CD14-positive monocyte (primary cell): ENCODE data around the gene CDH2. TPM values are rescaled to one million over a fixed set of nuclear protein-coding genes. Genes with fewer than 3 reads are reported as not detected.

Experiments used
- DNase-seq, 3 donors: peaks; one replicate each; pipeline ENCODE4 v3.0.0-alpha.2; 2011 to 2022
- H2AFZ ChIP-seq: 2 replicates; pipeline ENCODE4 v1.6.0; 2012; ENCODE audit warnings: mild to moderate bottlenecking, low read depth, low read length, inconsistent platforms; ENCODE audit not compliant: insufficient read depth, poor library complexity, severe bottlenecking
- H3K27ac ChIP-seq, 2 donors: 1 replicate in 1 of 2; 2 replicates in 1 of 2; pipeline ENCODE4 v1.5.1; 2012 to 2013; ENCODE audit warnings: low read length in 2 of 2, control low read depth in 1 of 2, inconsistent platforms in 1 of 2, low read depth in 1 of 2, mild to moderate bottlenecking in 1 of 2
- H3K27me3 ChIP-seq, 2 donors: one replicate each; pipeline versions ENCODE4 v1.6.0 to v1.6.1; 2011 to 2013; ENCODE audit warnings: low read length in 2 of 2; ENCODE audit not compliant: control insufficient read depth in 2 of 2, insufficient read depth in 2 of 2
- H3K36me3 ChIP-seq, 2 donors: replicated peaks in 1 of 2; 1 replicate in 1 of 2; 2 replicates in 1 of 2; pipeline versions ENCODE4 v1.5.1 to v1.6.1; 2012 to 2013; ENCODE audit warnings: low read length in 2 of 2, control low read depth in 1 of 2, inconsistent platforms in 1 of 2, mild to moderate bottlenecking in 1 of 2; ENCODE audit not compliant: insufficient read depth in 2 of 2, control insufficient read depth in 1 of 2
- H3K4me1 ChIP-seq, 2 donors: 1 replicate in 1 of 2; 2 replicates in 1 of 2; pipeline versions ENCODE4 v1.5.1 to v1.6.1; 2012 to 2013; ENCODE audit warnings: low read length in 2 of 2, control low read depth in 1 of 2, inconsistent platforms in 1 of 2, mild to moderate bottlenecking in 1 of 2, moderate library complexity in 1 of 2; ENCODE audit not compliant: insufficient read depth in 2 of 2, control insufficient read depth in 1 of 2
- H3K4me2 ChIP-seq: replicated peaks from 2 replicates; pipeline ENCODE3; 2012; ENCODE audit warnings: low read length, moderate library complexity, mild to moderate bottlenecking; ENCODE audit not compliant: poor library complexity, severe bottlenecking; ENCODE audit errors: extremely low read depth
- H3K4me3 ChIP-seq, 3 experiments: fragments of 200-600 bp in 1 of 3; sonication (generic) in 1 of 3; replicated peaks in 1 of 3; 1 replicate in 2 of 3; 2 replicates in 1 of 3; pipeline ENCODE4 v1.5.1; 2011 to 2013; ENCODE audit warnings: low read length in 3 of 3, mild to moderate bottlenecking in 3 of 3, control low read depth in 2 of 3, low read depth in 2 of 3, inconsistent platforms in 1 of 3, moderate library complexity in 1 of 3
- H3K79me2 ChIP-seq: 2 replicates; pipeline ENCODE4 v1.6.0; 2012; ENCODE audit warnings: mild to moderate bottlenecking, control low read depth, inconsistent platforms, low read length, moderate library complexity; ENCODE audit not compliant: insufficient read depth
- H3K9ac ChIP-seq: 2 replicates; pipeline ENCODE4 v1.6.0; 2017; ENCODE audit warnings: low read length, mild to moderate bottlenecking; ENCODE audit not compliant: insufficient read depth, poor library complexity, severe bottlenecking
- H3K9me3 ChIP-seq, 2 donors: replicated peaks in 1 of 2; 1 replicate in 1 of 2; 2 replicates in 1 of 2; pipeline versions ENCODE4 v1.5.1 to v1.6.1; 2012 to 2013; ENCODE audit warnings: low read length in 2 of 2, control low read depth in 1 of 2; ENCODE audit not compliant: control insufficient read depth in 1 of 2, insufficient read depth in 1 of 2
- H4K20me1 ChIP-seq: 2 replicates; pipeline ENCODE4 v1.6.0; 2012; ENCODE audit warnings: mild to moderate bottlenecking, low read length, control low read depth, moderate library complexity; ENCODE audit not compliant: insufficient read depth
- H3K27ac Mint-ChIP-seq, 7 donors: one replicate each; pipeline ENCODE4 v1.8.0; 2020; ENCODE audit warnings: mild to moderate bottlenecking in 7 of 7, mixed read lengths in 7 of 7, moderate library complexity in 6 of 7, inconsistent platforms in 2 of 7
- H3K27me3 Mint-ChIP-seq, 3 donors: one replicate each; pipeline ENCODE4 v1.8.0; 2021 to 2022; ENCODE audit warnings: low read depth in 3 of 3, mild to moderate bottlenecking in 3 of 3, mixed read lengths in 3 of 3, moderate library complexity in 3 of 3, inconsistent platforms in 1 of 3
- H3K36me3 Mint-ChIP-seq, 2 donors: one replicate each; pipeline ENCODE4 v1.8.0; 2020; ENCODE audit warnings: mixed read lengths in 2 of 2, inconsistent platforms in 1 of 2, mild to moderate bottlenecking in 1 of 2
- H3K4me1 Mint-ChIP-seq: one replicate; pipeline ENCODE4 v1.8.0; 2020; ENCODE audit warnings: mild to moderate bottlenecking, mixed read lengths
- H3K4me3 Mint-ChIP-seq, 2 donors: one replicate each; pipeline ENCODE4 v1.8.0; 2020; ENCODE audit warnings: mild to moderate bottlenecking in 2 of 2, mixed read lengths in 2 of 2, moderate library complexity in 1 of 2
- H3K9me3 Mint-ChIP-seq, 7 donors: one replicate each; pipeline ENCODE4 v1.8.0; 2020 to 2022; ENCODE audit warnings: mixed read lengths in 7 of 7, mild to moderate bottlenecking in 6 of 7, moderate library complexity in 6 of 7, inconsistent platforms in 2 of 7
- WGBS: methylation state at CpG from one replicate; pipeline ENCODE4 v1.1.5; 2013; ENCODE audit warnings: missing lambda C conversion rate; ENCODE audit not compliant: insufficient coverage; 5-methylcytosine and 5-hydroxymethylcytosine counted together
- intact Hi-C, 2 donors: fragments of 100-400 bp; cut with micrococcal nuclease; formaldehyde crosslinking; loops; one replicate each; pipeline versions ENCODE4 v1.15.0 to v1.15.1; 2023
- polyA plus RNA-seq, 3 donors: library from polyadenylated mRNA; depleted of rRNA in 1 of 3; unstranded in 2 of 3; stranded (reverse) in 1 of 3; fragments of 300-500 nt in 2 of 3; fragments of >200 nt in 1 of 3; fragmentation: Illumina TruSeq in 2 of 3; gene quantifications; 1 replicate in 2 of 3; 2 replicates in 1 of 3; pipeline ENCODE4 v1.2.3, GENCODE V29; 2012 to 2021
- TF ChIP-seq, protein P1 (sequence below): fragments of 200-600 bp; IDR thresholded peaks from one replicate; pipeline ENCODE4 v1.8.0; 2022; ENCODE audit warnings: antibody characterized with exemption, mild to moderate bottlenecking

The CDH2 gene
- polyA plus RNA-seq, 3 donors, result 0.03 to 0.32 (median 0.08) TPM

DNA sequence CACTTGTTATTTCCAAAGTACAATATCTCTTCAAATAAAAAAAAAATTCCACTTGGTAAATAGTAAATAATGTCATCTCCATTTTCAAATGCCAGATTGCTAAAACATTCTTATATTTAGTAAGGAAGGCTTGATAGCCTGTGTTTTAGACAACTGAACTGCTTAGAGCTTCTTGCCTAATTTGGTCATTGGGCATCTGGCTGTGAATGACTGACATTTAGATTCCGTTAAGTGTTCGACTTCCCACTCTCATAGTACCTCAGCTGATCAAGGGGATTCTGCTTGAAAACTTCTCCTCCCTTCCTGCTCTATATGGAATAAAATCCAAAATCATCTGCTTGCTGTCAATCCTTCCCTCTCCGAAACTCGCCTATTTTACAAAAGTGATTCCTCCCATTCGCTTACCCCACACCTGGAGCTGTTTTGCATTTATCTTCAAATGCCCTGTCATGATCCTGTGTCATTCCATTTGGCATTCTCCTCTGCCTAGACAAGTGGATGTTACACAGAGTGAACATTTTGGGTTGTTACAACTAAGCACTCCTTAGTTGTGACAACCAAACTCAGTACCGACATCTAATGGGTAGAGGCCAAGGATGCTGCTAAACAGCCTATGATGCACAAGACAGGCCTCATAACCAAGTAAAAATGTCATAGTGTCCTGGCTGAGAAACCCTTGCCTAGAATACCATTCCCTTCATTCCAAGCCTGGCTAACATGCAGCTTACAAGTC lies 181.0 kb downstream of the CDH2 start:
- no peaks in the 10 kb centered on the region for H3K36me3 Mint-ChIP-seq
- H3K27me3 ChIP-seq, result no peaks in the 10 kb centered on the region
- peaks cover 0 to 2% (median 0%) of the 10 kb centered on the region in 3 donors for H3K27me3 Mint-ChIP-seq
- no peaks in the 10 kb centered on the region for H3K36me3 ChIP-seq
- no peak overlapping the region for H3K4me3 Mint-ChIP-seq
- intact Hi-C loops, result no loop called here
- DNase-seq, result no peak
- WGBS, result 92% methylated on average over 3 of the region's 6 CpGs
- no peaks in the 10 kb centered on the region for H3K9me3 ChIP-seq
- no peak overlapping the region for H3K9ac ChIP-seq
- H3K27ac ChIP-seq, result no peak overlapping the region
- H3K9me3 Mint-ChIP-seq, result peaks cover 0 to 7% (median 2%) of the 10 kb centered on the region in 7 donors
- H3K79me2 ChIP-seq, result no peaks in the 10 kb centered on the region
- no peak overlapping the region for H2AFZ ChIP-seq
- H3K4me1 ChIP-seq, result no peaks in the 10 kb centered on the region
- H3K4me3 ChIP-seq, result no peak overlapping the region
- H3K4me2 ChIP-seq, result no peak overlapping the region
- no peak overlapping the region for H3K27ac Mint-ChIP-seq
- no peaks in the 10 kb centered on the region for H3K4me1 Mint-ChIP-seq
- TF ChIP-seq, protein P1, sequence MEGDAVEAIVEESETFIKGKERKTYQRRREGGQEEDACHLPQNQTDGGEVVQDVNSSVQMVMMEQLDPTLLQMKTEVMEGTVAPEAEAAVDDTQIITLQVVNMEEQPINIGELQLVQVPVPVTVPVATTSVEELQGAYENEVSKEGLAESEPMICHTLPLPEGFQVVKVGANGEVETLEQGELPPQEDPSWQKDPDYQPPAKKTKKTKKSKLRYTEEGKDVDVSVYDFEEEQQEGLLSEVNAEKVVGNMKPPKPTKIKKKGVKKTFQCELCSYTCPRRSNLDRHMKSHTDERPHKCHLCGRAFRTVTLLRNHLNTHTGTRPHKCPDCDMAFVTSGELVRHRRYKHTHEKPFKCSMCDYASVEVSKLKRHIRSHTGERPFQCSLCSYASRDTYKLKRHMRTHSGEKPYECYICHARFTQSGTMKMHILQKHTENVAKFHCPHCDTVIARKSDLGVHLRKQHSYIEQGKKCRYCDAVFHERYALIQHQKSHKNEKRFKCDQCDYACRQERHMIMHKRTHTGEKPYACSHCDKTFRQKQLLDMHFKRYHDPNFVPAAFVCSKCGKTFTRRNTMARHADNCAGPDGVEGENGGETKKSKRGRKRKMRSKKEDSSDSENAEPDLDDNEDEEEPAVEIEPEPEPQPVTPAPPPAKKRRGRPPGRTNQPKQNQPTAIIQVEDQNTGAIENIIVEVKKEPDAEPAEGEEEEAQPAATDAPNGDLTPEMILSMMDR, result no peak
- no peaks in the 10 kb centered on the region for H4K20me1 ChIP-seq

DNA sequence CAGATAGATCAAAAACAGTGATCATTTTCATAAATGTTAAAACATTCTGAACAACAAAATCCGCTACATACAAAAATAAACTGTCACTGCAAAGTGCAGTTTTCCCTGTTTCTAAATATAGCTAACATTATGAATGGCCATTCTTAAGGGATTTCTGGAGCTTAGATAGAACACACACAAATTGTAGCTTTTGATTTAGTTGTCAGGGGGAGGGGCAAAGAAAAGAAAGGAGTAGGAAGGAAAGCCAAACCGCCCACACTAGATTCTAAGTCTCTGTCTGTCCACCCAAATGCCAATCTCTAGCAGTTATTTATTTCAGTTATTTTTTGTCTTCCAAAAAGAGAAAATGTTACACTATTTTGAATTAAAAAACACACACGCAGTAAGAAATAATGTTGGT lies 182.4 kb downstream of the CDH2 start:
- peaks cover 0 to 2% (median 0%) of the 10 kb centered on the region in 3 donors for H3K27me3 Mint-ChIP-seq
- H3K36me3 Mint-ChIP-seq, result no peaks in the 10 kb centered on the region
- H3K9me3 Mint-ChIP-seq, result peaks cover 0 to 7% (median 0%) of the 10 kb centered on the region in 7 donors
- Histone ChIP-seq H3K27me3 (no peaks in the 10 kb centered on the region), H4K20me1 (no peaks in the 10 kb centered on the region), H3K4me2 (no peak overlapping the region), H3K9ac (no peak overlapping the region), H3K9me3 (no peaks in the 10 kb centered on the region), H3K27ac (no peak overlapping the region), H3K36me3 (no peaks in the 10 kb centered on the region), H3K4me1 (no peaks in the 10 kb centered on the region), H3K4me3 (no peak overlapping the region), H2AFZ (no peak overlapping the region), H3K79me2 (no peaks in the 10 kb centered on the region)
- no peak overlapping the region for H3K27ac Mint-ChIP-seq
- H3K4me3 Mint-ChIP-seq, result no peak overlapping the region
- H3K4me1 Mint-ChIP-seq, result no peaks in the 10 kb centered on the region
- TF ChIP-seq, protein P1, result no peak
- no CpG with 5 or more reads among the region's 3 CpGs for WGBS
- no peak for DNase-seq
- intact Hi-C loops, result no loop called here
